H9 (cell line): Measurements from ENCODE around the gene ZMYND8. TPM values are rescaled to one million over a fixed set of nuclear protein-coding genes. Genes with fewer than 3 reads are reported as not detected.
A peak's percentile ranks its signal among the peaks of the same experiment; 100 is the strongest.

ENCODE experiments used
- DNase-seq: peaks from one replicate; pipeline ENCODE4 v3.0.0-alpha.2; 2017
- H2AFZ ChIP-seq: one replicate; pipeline ENCODE4 v1.6.1; 2013; ENCODE audit warnings: mild to moderate bottlenecking, low read length, control low read depth, moderate library complexity
- H2AK5ac ChIP-seq: 2 replicates; pipeline ENCODE4 v1.6.1; 2013; ENCODE audit warnings: low read length, control low read depth, mixed read lengths; ENCODE audit not compliant: insufficient read length
- H2BK120ac ChIP-seq: one replicate; pipeline ENCODE4 v1.6.1; 2013; ENCODE audit warnings: low read depth, mild to moderate bottlenecking, low read length, control low read depth, inconsistent platforms; ENCODE audit not compliant: poor library complexity, severe bottlenecking
- H2BK12ac ChIP-seq: 2 replicates; pipeline ENCODE4 v1.6.1; 2013; ENCODE audit warnings: low read length, control low read depth, mixed read lengths, low read depth; ENCODE audit not compliant: insufficient read length
- H2BK15ac ChIP-seq: 2 replicates; pipeline ENCODE4 v1.6.1; 2013; ENCODE audit warnings: low read depth, low read length, control low read depth
- H2BK20ac ChIP-seq: one replicate; pipeline ENCODE4 v1.6.1; 2013; ENCODE audit warnings: low read depth, mild to moderate bottlenecking, low read length, control low read depth, inconsistent platforms; ENCODE audit not compliant: poor library complexity, severe bottlenecking
- H2BK5ac ChIP-seq: 2 replicates; pipeline ENCODE4 v1.6.1; 2013; ENCODE audit warnings: low read length, control low read depth, mixed read lengths; ENCODE audit not compliant: insufficient read length
- H3K14ac ChIP-seq: 2 replicates; pipeline ENCODE4 v1.6.1; 2013; ENCODE audit warnings: low read length, control low read depth; ENCODE audit not compliant: insufficient read depth
- H3K18ac ChIP-seq: 2 replicates; pipeline ENCODE4 v1.6.1; 2013; ENCODE audit warnings: low read depth, mild to moderate bottlenecking, mixed read lengths, low read length, control low read depth; ENCODE audit not compliant: insufficient read length
- H3K23ac ChIP-seq: 2 replicates; pipeline ENCODE4 v1.6.1; 2013; ENCODE audit warnings: low read length, control low read depth, mixed read lengths, low read depth; ENCODE audit not compliant: insufficient read length
- H3K23me2 ChIP-seq: 2 replicates; pipeline ENCODE4 v1.6.1; 2013; ENCODE audit warnings: low read depth, mild to moderate bottlenecking, mixed read lengths, low read length, control low read depth; ENCODE audit not compliant: insufficient read length, poor library complexity, severe bottlenecking
- H3K27ac ChIP-seq: 2 replicates; pipeline ENCODE4 v1.5.1; 2013; ENCODE audit warnings: low read length, control low read depth, mixed read lengths, low read depth; ENCODE audit not compliant: insufficient read length
- H3K27me3 ChIP-seq: 2 replicates; pipeline ENCODE4 v1.6.1; 2013; ENCODE audit warnings: low read length, control low read depth, inconsistent platforms; ENCODE audit not compliant: insufficient read depth
- H3K4ac ChIP-seq: 2 replicates; pipeline ENCODE4 v1.6.1; 2013; ENCODE audit warnings: low read depth, mild to moderate bottlenecking, control low read depth, inconsistent platforms, low read length, moderate library complexity
- H3K4me1 ChIP-seq: 2 replicates; pipeline ENCODE4 v1.6.1; 2013; ENCODE audit warnings: low read length, control low read depth, inconsistent platforms; ENCODE audit not compliant: insufficient read depth
- H3K4me2 ChIP-seq: 2 replicates; pipeline ENCODE4 v1.6.1; 2013; ENCODE audit warnings: low read length, control low read depth, mixed read lengths; ENCODE audit not compliant: insufficient read length, insufficient read depth
- H3K56ac ChIP-seq: 2 replicates; pipeline ENCODE4 v1.6.1; 2013; ENCODE audit warnings: low read depth, mild to moderate bottlenecking, mixed read lengths, low read length, control low read depth; ENCODE audit not compliant: insufficient read length
- H3K79me1 ChIP-seq: 2 replicates; pipeline ENCODE4 v1.6.1; 2013; ENCODE audit warnings: low read depth, mild to moderate bottlenecking, moderate library complexity, low read length, control low read depth, inconsistent platforms; ENCODE audit not compliant: insufficient read depth, poor library complexity, severe bottlenecking
- H3K79me2 ChIP-seq: 2 replicates; pipeline ENCODE4 v1.6.1; 2013; ENCODE audit warnings: low read length, control low read depth, inconsistent platforms; ENCODE audit not compliant: insufficient read depth
- H3K9ac ChIP-seq: 2 replicates; pipeline ENCODE4 v1.6.1; 2013; ENCODE audit warnings: low read length, control low read depth, mixed read lengths; ENCODE audit not compliant: insufficient read length; ENCODE audit errors: extremely low read depth
- H3K9me3 ChIP-seq: one replicate; pipeline ENCODE4 v1.6.1; 2013; ENCODE audit warnings: low read depth, low read length, inconsistent platforms; ENCODE audit not compliant: control insufficient read depth
- H3T11ph ChIP-seq: one replicate; pipeline ENCODE4 v1.6.1; 2013; ENCODE audit warnings: mild to moderate bottlenecking, low read length, control low read depth, inconsistent platforms
- H4K20me1 ChIP-seq: one replicate; pipeline ENCODE4 v1.6.1; 2013; ENCODE audit not compliant: control insufficient read depth, insufficient read length, insufficient read depth
- H4K5ac ChIP-seq: 2 replicates; pipeline ENCODE4 v1.6.1; 2013; ENCODE audit warnings: low read depth, mild to moderate bottlenecking, mixed read lengths, low read length, control low read depth; ENCODE audit not compliant: insufficient read length
- H4K8ac ChIP-seq: replicated peaks from 2 replicates; pipeline ENCODE4 v1.6.1; 2013; ENCODE audit warnings: low read length, control low read depth, mixed read lengths, low read depth; ENCODE audit not compliant: insufficient read length
- H4K91ac ChIP-seq: 2 replicates; pipeline ENCODE4 v1.6.1; 2013; ENCODE audit warnings: low read depth, mild to moderate bottlenecking, moderate library complexity, mixed read lengths, low read length, control low read depth; ENCODE audit not compliant: insufficient read length
- H3K27ac Mint-ChIP-seq, 3 experiments: 2 replicates in 2 of 3; 3 replicates in 1 of 3; pipeline ENCODE4 v1.8.0; 2020 to 2021; ENCODE audit warnings: mixed read lengths in 3 of 3, mild to moderate bottlenecking in 1 of 3, moderate library complexity in 1 of 3
- H3K27me3 Mint-ChIP-seq: 2 replicates; pipeline ENCODE4 v1.8.0; 2021; ENCODE audit warnings: low read depth, mild to moderate bottlenecking, moderate library complexity, mixed read lengths
- H3K36me3 Mint-ChIP-seq, 3 experiments: 2 replicates in 2 of 3; 3 replicates in 1 of 3; pipeline ENCODE4 v1.8.0; 2020 to 2021; ENCODE audit warnings: low read depth in 3 of 3, mixed read lengths in 3 of 3; ENCODE audit not compliant: insufficient read depth in 1 of 3
- H3K4me1 Mint-ChIP-seq, 2 experiments: 2 replicates each; pipeline ENCODE4 v1.8.0; 2020; ENCODE audit warnings: mixed read lengths in 2 of 2
- H3K4me3 Mint-ChIP-seq, 2 experiments: 2 replicates in 1 of 2; 3 replicates in 1 of 2; pipeline ENCODE4 v1.8.0; 2020 to 2021; ENCODE audit warnings: mild to moderate bottlenecking in 2 of 2, mixed read lengths in 2 of 2, moderate library complexity in 1 of 2
- H3K9me3 Mint-ChIP-seq, 2 experiments: 2 replicates in 1 of 2; 3 replicates in 1 of 2; pipeline ENCODE4 v1.8.0; 2020; ENCODE audit warnings: mild to moderate bottlenecking in 2 of 2, mixed read lengths in 2 of 2, moderate library complexity in 1 of 2
- CTCF ChIP-seq: fragments of 200-600 bp; sonication (generic); conservative IDR thresholded peaks from 3 replicates; pipeline ENCODE4 v1.8.0; 2021; ENCODE audit warnings: antibody characterized with exemption, mild to moderate bottlenecking
- WGBS: extraction: QIAGEN DNeasy Blood & Tissue Kit; methylation state at CpG from one replicate; pipeline ENCODE4 v1.1.7; 2013; ENCODE audit warnings: missing lambda C conversion rate, low lambda C conversion rate, mixed read lengths; ENCODE audit not compliant: insufficient read length; ENCODE audit errors: extremely low coverage; 5-methylcytosine and 5-hydroxymethylcytosine counted together
- total RNA-seq: library from RNA; stranded (reverse); gene quantifications from 2 replicates; pipeline ENCODE4 v1.2.1, GENCODE V29; 2021

The ZMYND8 gene
- total RNA-seq, 1 experiment from 2014 or later: 158 TPM

- no peak overlapping the region for H3K4me3 Mint-ChIP-seq
- Histone ChIP-seq H3K27ac (no peak overlapping the region), H3K79me1 (no peaks in the 10 kb centered on the region), H2BK120ac (no peak overlapping the region), H3K79me2 (no peaks in the 10 kb centered on the region), H4K20me1 (no peaks in the 10 kb centered on the region), H2AFZ (no peak overlapping the region), H2BK12ac (no peak overlapping the region), H4K5ac (no peak overlapping the region), H2BK15ac (no peak overlapping the region), H3K56ac (no peak overlapping the region), H3K4me2 (no peak overlapping the region), H2AK5ac (no peak overlapping the region), H3K9me3 (no peaks in the 10 kb centered on the region), H3K4ac (no peak overlapping the region), H3K4me1 (no peaks in the 10 kb centered on the region), H4K91ac (no peak overlapping the region), H3K14ac (no peak overlapping the region), H3K9ac (no peak overlapping the region), H3K18ac (no peak overlapping the region), H3K23ac (no peak overlapping the region), H3K27me3 (no peaks in the 10 kb centered on the region), H2BK20ac (no peak overlapping the region), H2BK5ac (no peak overlapping the region), H4K8ac (no peak overlapping the region), H3T11ph (no peak overlapping the region), H3K23me2 (no peaks in the 10 kb centered on the region)
- H3K27me3 Mint-ChIP-seq: no peaks in the 10 kb centered on the region
- peaks cover 70 to 94% (median 94%) of the 10 kb centered on the region in 3 experiments for H3K36me3 Mint-ChIP-seq
- no peak for DNase-seq
- H3K27ac Mint-ChIP-seq: peak overlapping the region; percentile 64 to 91 (median 71)
- WGBS: no CpG with 5 or more reads among the region's 4 CpGs
- H3K4me1 Mint-ChIP-seq: peaks cover 10 to 18% of the 10 kb centered on the region in 2 experiments
- H3K9me3 Mint-ChIP-seq: no peaks in the 10 kb centered on the region
- no peak for TF ChIP-seq CTCF
Measured at GRCh38 chr20:47293631-47294030, 62.9 kb downstream of the ZMYND8 start.
